Measurements from ENCODE around the gene HCN2.

HCN2 gene

DNA sequence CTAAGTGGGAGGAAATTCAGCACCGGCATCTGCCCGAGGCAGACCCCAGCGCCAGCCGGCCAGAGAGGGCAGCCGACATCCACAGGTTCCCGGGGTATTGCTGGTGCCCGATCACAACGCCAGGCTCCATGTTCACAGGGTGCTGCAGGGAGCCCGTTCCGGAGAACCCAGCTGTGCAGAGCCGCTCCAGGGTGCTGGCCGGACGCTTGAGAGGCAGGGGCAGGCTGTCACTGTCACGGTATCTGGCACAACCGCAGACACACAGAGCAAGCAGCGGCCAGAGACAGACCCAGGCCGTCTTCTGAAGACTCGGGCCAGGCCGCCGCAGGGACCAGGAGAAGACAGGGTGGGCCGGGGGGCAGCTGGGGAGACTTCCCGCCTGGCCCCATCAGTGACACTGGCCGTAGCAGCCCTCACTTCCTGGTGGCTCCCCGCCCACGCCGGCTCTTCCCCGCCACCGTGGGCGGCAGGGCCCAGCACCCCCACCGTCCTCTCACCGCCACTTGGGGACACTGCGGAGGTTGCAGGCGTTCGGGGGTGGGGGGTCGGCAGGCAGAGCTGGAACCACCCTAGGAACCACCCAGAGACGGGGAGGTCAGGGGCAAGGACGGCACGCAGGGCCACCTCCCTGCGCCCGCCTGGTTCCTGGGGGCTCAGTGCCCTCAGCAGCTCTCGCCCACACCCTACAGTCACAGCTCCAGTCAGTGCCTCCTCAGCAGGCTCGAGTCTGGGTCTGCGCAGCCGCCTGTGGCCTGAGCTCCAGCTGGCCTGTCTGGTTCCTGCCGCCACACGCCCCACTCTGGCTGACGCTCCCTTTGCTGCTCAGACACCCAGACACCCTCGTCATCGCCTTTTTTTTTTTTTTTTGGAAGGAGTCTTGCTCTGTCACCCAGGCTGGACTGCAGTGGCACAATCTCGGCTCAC, 69.5 kb downstream of the HCN2 start:
- peak overlapping the region in 1 of 2 experiments; percentile 50 for H3K23ac ChIP-seq (ENCODE audit: low read length in 2 of 2)
- H3K4me3 ChIP-seq (ENCODE audit: insufficient read depth in 1 of 2, low read depth in 1 of 2, low read length in 2 of 2) = no peak overlapping the region
- H4K91ac ChIP-seq (ENCODE audit: low read length) = peak overlapping the region; percentile 30
- H2BK5ac ChIP-seq (ENCODE audit: low read depth, low read length, poor library complexity, severe bottlenecking) = no peak overlapping the region
- no peak overlapping the region for H2AK5ac ChIP-seq (ENCODE audit: low read length, severe bottlenecking)
- H3K9me3 ChIP-seq (ENCODE audit: control insufficient read depth, low read length) = no peaks in the 10 kb centered on the region
- H3K4ac ChIP-seq (ENCODE audit: low read depth in 1 of 2, low read length in 2 of 2) = no peak overlapping the region
- no peak overlapping the region for H3K14ac ChIP-seq (ENCODE audit: low read length in 2 of 2)
- H2BK12ac ChIP-seq (ENCODE audit: low read length in 2 of 2) = peak overlapping the region in 1 of 2 experiments; percentile 28
- peaks cover under 1 to 66% of the 10 kb centered on the region in 2 experiments for H3K36me3 ChIP-seq (ENCODE audit: control insufficient read depth in 1 of 2, insufficient read depth in 2 of 2, low read depth in 1 of 2, low read length in 2 of 2)
- peaks cover 53% of the 10 kb centered on the region for H3K4me1 ChIP-seq (ENCODE audit: control insufficient read depth, insufficient read depth, low read depth, low read length)
- H3K4me2 ChIP-seq (ENCODE audit: low read length, poor library complexity, severe bottlenecking) = no peak overlapping the region
- H3K27ac ChIP-seq (ENCODE audit: low read length, poor library complexity, severe bottlenecking) = no peak overlapping the region
- H2AFZ ChIP-seq (ENCODE audit: low read depth, low read length) = no peak overlapping the region
- WGBS = 93% methylated on average over 45 of the region's 50 CpGs
- H3K18ac ChIP-seq (ENCODE audit: low read depth in 1 of 2, low read length in 2 of 2) = no peak overlapping the region
- peaks cover 1% of the 10 kb centered on the region for H3K79me1 ChIP-seq (replicated peaks; ENCODE audit: low read length, poor library complexity, severe bottlenecking)
- no peak overlapping the region for H4K8ac ChIP-seq (ENCODE audit: low read length)
- H2BK15ac ChIP-seq (ENCODE audit: low read depth, poor library complexity, severe bottlenecking) = no peak overlapping the region
- H3K9ac ChIP-seq (ENCODE audit: low read length) = no peak overlapping the region
- H3K27me3 ChIP-seq (ENCODE audit: control insufficient read depth in 1 of 2, insufficient read depth in 1 of 2, low read length in 2 of 2) = no peaks in the 10 kb centered on the region
- DNase-seq = no peak
- no peak overlapping the region for H2BK120ac ChIP-seq (ENCODE audit: low read depth, low read length)

DNA sequence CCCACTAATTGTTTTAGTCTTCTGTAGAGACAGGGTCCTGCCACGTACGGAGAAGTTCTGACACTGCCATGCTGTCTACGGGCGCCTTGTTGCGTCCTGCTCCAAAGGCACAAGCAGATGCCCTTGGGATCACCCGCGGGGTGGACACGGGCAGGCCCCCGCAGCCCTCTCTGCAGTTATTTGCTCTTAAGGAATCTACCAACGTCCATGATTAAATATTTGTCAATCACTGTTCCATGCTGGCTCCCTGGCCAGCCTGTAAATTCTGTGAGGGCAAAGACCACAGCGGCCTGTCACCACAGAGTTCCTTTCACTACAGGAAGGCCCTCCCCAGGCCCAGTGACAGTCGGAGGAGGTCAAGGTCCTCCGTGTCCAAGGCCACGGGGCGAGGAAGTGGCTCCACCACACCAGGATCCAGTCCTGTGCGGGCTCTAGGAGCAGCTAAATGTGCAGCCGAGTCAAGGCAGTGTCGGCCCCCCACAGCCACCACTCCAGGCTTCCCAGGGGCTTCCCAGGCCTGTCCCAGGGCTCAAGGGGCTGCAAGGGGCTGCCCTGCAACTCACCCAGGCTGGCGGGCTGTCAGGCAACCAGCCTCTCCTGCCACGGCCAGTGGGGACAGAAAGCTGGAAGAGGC, 71.2 kb downstream of the HCN2 start:
- Histone ChIP-seq H2BK5ac (ENCODE audit: low read depth, low read length, poor library complexity, severe bottlenecking) (no peak overlapping the region), H4K8ac (ENCODE audit: low read length) (no peak overlapping the region), H3K4me3 (ENCODE audit: insufficient read depth in 1 of 2, low read depth in 1 of 2, low read length in 2 of 2) (peak overlapping the region; percentile 33 to 90), H3K27ac (ENCODE audit: low read length, poor library complexity, severe bottlenecking) (peak overlapping the region; percentile 3), H4K91ac (ENCODE audit: low read length) (peak overlapping the region; percentile 22), H3K23ac (ENCODE audit: low read length in 2 of 2) (peak overlapping the region in 1 of 2 experiments; percentile 2), H3K4me1 (ENCODE audit: control insufficient read depth, insufficient read depth, low read depth, low read length) (peaks cover 51% of the 10 kb centered on the region), H3K14ac (ENCODE audit: low read length in 2 of 2) (no peak overlapping the region), H2BK12ac (ENCODE audit: low read length in 2 of 2) (no peak overlapping the region), H3K27me3 (ENCODE audit: control insufficient read depth in 1 of 2, insufficient read depth in 1 of 2, low read length in 2 of 2) (no peaks in the 10 kb centered on the region), H2AK5ac (ENCODE audit: low read length, severe bottlenecking) (no peak overlapping the region), H3K18ac (ENCODE audit: low read depth in 1 of 2, low read length in 2 of 2) (no peak overlapping the region), H2AFZ (ENCODE audit: low read depth, low read length) (no peak overlapping the region), H3K4ac (ENCODE audit: low read depth in 1 of 2, low read length in 2 of 2) (peak overlapping the region in 1 of 2 experiments; percentile 31), H3K9me3 (ENCODE audit: control insufficient read depth, low read length) (no peaks in the 10 kb centered on the region), H3K9ac (ENCODE audit: low read length) (peak overlapping the region; percentile 90), H2BK15ac (ENCODE audit: low read depth, poor library complexity, severe bottlenecking) (no peak overlapping the region), H2BK120ac (ENCODE audit: low read depth, low read length) (no peak overlapping the region), H3K79me1 (replicated peaks; ENCODE audit: low read length, poor library complexity, severe bottlenecking) (peaks cover 1% of the 10 kb centered on the region), H3K4me2 (ENCODE audit: low read length, poor library complexity, severe bottlenecking) (peak overlapping the region; percentile 52), H3K36me3 (ENCODE audit: control insufficient read depth in 1 of 2, insufficient read depth in 2 of 2, low read depth in 1 of 2, low read length in 2 of 2) (peaks cover 0 to 53% of the 10 kb centered on the region in 2 experiments)
- no peak for DNase-seq
- 87% methylated on average over 19 of the region's 20 CpGs for WGBS

DNA sequence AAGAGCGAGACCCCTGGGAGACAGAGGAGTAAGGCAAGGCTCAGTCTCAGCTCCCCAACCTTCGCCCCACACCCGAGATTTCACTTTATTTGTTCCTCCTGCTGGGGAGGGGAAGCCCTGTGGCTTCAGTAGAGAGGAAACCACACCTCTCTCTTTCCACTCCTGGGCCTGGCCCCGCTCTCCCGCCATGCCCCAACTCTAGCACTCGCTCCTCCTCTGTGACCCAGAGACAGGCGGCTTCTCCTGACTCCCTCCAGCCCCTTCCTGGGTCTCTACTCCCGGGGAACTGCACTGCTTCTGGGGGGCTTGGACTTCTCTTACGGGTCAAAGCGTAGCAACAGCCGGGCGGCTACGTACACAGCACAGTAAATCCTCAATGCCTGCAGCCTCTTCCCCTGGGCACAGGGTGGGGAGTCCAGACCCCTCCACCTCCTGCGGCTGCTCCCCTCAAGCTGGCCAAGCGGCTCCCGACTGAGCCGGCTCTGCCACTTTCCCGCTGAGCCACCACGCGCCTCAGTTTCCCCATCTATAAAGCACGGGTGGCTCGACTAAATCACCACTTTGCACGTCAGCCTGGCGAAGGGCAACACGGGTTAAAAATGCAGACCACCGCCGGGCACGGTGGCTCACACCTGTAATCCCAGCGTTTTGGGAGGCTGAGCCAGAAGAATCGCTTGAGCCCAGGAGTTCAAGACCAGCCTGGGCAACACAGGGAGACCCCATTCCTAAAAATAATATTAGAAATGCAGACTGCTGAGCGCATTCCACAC, 71.9 kb downstream of the HCN2 start:
- H2BK15ac ChIP-seq (ENCODE audit: low read depth, poor library complexity, severe bottlenecking) = no peak overlapping the region
- H3K27me3 ChIP-seq (ENCODE audit: control insufficient read depth in 1 of 2, insufficient read depth in 1 of 2, low read length in 2 of 2) = no peaks in the 10 kb centered on the region
- H3K23ac ChIP-seq (ENCODE audit: low read length in 2 of 2) = no peak overlapping the region
- H2BK120ac ChIP-seq (ENCODE audit: low read depth, low read length) = no peak overlapping the region
- no peak overlapping the region for H2BK12ac ChIP-seq (ENCODE audit: low read length in 2 of 2)
- peak overlapping the region in 1 of 2 experiments; percentile 31 for H3K4ac ChIP-seq (ENCODE audit: low read depth in 1 of 2, low read length in 2 of 2)
- H2AFZ ChIP-seq (ENCODE audit: low read depth, low read length) = no peak overlapping the region
- H4K91ac ChIP-seq (ENCODE audit: low read length) = peak overlapping the region; percentile 22
- peaks cover 1% of the 10 kb centered on the region for H3K79me1 ChIP-seq (replicated peaks; ENCODE audit: low read length, poor library complexity, severe bottlenecking)
- H3K4me3 ChIP-seq (ENCODE audit: insufficient read depth in 1 of 2, low read depth in 1 of 2, low read length in 2 of 2) = peak overlapping the region; percentile 90 to 98
- H4K8ac ChIP-seq (ENCODE audit: low read length) = no peak overlapping the region
- H3K4me1 ChIP-seq (ENCODE audit: control insufficient read depth, insufficient read depth, low read depth, low read length) = peaks cover 51% of the 10 kb centered on the region
- H3K9me3 ChIP-seq (ENCODE audit: control insufficient read depth, low read length) = no peaks in the 10 kb centered on the region
- no peak overlapping the region for H2AK5ac ChIP-seq (ENCODE audit: low read length, severe bottlenecking)
- peak overlapping the region in 1 of 2 experiments; percentile 95 for H3K18ac ChIP-seq (ENCODE audit: low read depth in 1 of 2, low read length in 2 of 2)
- DNase-seq = peak; percentile 28
- peaks cover 0 to 49% of the 10 kb centered on the region in 2 experiments for H3K36me3 ChIP-seq (ENCODE audit: control insufficient read depth in 1 of 2, insufficient read depth in 2 of 2, low read depth in 1 of 2, low read length in 2 of 2)
- peak overlapping the region; percentile 90 for H3K9ac ChIP-seq (ENCODE audit: low read length)
- H3K27ac ChIP-seq (ENCODE audit: low read length, poor library complexity, severe bottlenecking) = peak overlapping the region; percentile 3
- H3K4me2 ChIP-seq (ENCODE audit: low read length, poor library complexity, severe bottlenecking) = peak overlapping the region; percentile 52
- no peak overlapping the region for H3K14ac ChIP-seq (ENCODE audit: low read length in 2 of 2)
- H2BK5ac ChIP-seq (ENCODE audit: low read depth, low read length, poor library complexity, severe bottlenecking) = no peak overlapping the region
- WGBS = 56% methylated on average over 31 of the region's 31 CpGs

All from mesenchymal stem cell (in vitro differentiated cells and primary cell).